Ascending aorta (tissue), 2 donors: Measurements from ENCODE around the gene SIGMAR1. TPM values are rescaled to one million over a fixed set of nuclear protein-coding genes. Genes with fewer than 3 reads are reported as not detected.

Experiments used
- DNase-seq, 2 donors: peaks; one replicate each; pipeline ENCODE4 v3.0.0-alpha.2; 2019; ENCODE audit warnings: low spot score in 2 of 2
- H3K27ac ChIP-seq, 2 donors: fragments of 200-600 bp; sonication (generic); one replicate each; pipeline ENCODE4 v1.5.1; 2016 to 2017; ENCODE audit warnings: mild to moderate bottlenecking in 1 of 2
- H3K27me3 ChIP-seq: fragments of 200-600 bp; sonication (generic); one replicate; pipeline ENCODE4 v1.5.1; 2017
- H3K36me3 ChIP-seq, 2 donors: fragments of 200-600 bp; sonication (generic); one replicate each; pipeline ENCODE4 v1.5.1; 2016
- H3K4me1 ChIP-seq, 2 donors: fragments of 200-600 bp; sonication (generic); one replicate each; pipeline ENCODE4 v1.5.1; 2016 to 2017; ENCODE audit warnings: mild to moderate bottlenecking in 1 of 2
- H3K4me3 ChIP-seq, 2 donors: fragments of 200-600 bp; sonication (generic); one replicate each; pipeline ENCODE4 v1.5.1; 2016 to 2017; ENCODE audit warnings: mild to moderate bottlenecking in 1 of 2
- H3K9me3 ChIP-seq, 2 donors: fragments of 200-600 bp; sonication (generic); one replicate each; pipeline ENCODE4 v1.5.1; 2016
- intact Hi-C: fragments of 100-400 bp; cut with DNase I; formaldehyde crosslinking; loops from one replicate; pipeline ENCODE4 v1.15.1; 2023
- total RNA-seq: library from RNA; depleted of rRNA; stranded (reverse); fragments of >200 nt; gene quantifications from one replicate; pipeline ENCODE4 v1.1.0, GENCODE V29; 2016
- TF ChIP-seq, protein P1 (sequence below), 3 experiments: fragments of 200-600 bp in 2 of 3; fragments of 450-650 bp in 1 of 3; sonication (generic) in 2 of 3; IDR thresholded peaks; one replicate each; pipeline ENCODE4 v1.5.1; 2016 to 2019; ENCODE audit warnings: antibody characterized with exemption in 3 of 3, mild to moderate bottlenecking in 1 of 3, moderate library complexity in 1 of 3

The SIGMAR1 gene
- total RNA-seq, 1 donor from 2014 or later: 61.3 TPM

DNA sequence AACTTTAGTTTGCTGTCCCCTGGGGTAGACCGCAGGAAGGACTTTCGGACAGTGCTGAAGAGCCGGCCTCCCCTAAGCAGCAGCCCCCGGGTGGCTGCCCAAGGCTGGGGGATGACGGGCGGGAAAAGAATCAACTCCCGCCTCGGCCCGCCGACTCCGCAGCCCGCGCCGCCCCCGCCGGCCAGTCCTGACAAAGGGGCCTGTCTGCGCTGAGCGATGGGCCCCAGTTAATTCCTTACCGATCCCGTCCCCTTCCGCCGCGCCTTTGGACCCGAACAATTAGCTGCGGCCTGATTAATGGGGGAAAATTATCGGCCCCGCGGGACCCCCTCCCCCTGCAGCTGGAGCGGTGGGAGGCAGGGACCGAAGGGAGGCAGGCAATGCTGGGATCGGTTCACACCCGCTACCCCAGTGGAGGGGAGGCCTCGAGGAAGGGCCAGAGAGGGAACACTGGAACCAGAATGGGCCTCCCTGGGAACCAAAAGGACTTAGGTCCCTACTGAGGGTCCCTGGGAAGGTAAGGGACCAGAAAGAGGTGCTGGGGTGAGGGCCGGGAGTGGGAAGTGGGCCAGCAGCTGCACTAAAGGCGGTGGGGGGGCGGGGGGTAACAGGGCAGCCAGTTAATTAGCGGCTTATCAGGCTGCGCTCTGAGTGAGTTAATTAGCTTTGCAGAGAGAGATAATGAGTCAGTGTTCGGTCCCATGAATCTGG is 13.0 kb downstream of the SIGMAR1 start:
- no peak overlapping the region for H3K4me3 ChIP-seq
- no peak overlapping the region for H3K27ac ChIP-seq
- peaks cover 9 to 16% of the 10 kb centered on the region in 2 donors for H3K4me1 ChIP-seq
- TF ChIP-seq, protein P1, sequence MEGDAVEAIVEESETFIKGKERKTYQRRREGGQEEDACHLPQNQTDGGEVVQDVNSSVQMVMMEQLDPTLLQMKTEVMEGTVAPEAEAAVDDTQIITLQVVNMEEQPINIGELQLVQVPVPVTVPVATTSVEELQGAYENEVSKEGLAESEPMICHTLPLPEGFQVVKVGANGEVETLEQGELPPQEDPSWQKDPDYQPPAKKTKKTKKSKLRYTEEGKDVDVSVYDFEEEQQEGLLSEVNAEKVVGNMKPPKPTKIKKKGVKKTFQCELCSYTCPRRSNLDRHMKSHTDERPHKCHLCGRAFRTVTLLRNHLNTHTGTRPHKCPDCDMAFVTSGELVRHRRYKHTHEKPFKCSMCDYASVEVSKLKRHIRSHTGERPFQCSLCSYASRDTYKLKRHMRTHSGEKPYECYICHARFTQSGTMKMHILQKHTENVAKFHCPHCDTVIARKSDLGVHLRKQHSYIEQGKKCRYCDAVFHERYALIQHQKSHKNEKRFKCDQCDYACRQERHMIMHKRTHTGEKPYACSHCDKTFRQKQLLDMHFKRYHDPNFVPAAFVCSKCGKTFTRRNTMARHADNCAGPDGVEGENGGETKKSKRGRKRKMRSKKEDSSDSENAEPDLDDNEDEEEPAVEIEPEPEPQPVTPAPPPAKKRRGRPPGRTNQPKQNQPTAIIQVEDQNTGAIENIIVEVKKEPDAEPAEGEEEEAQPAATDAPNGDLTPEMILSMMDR (IDR thresholded peaks at IDR 0.05): no peak
- peaks cover 12% of the 10 kb centered on the region for H3K27me3 ChIP-seq
- no peak for DNase-seq
- no peaks in the 10 kb centered on the region for H3K36me3 ChIP-seq
- no peaks in the 10 kb centered on the region for H3K9me3 ChIP-seq
- intact Hi-C loops: no loop called here

DNA sequence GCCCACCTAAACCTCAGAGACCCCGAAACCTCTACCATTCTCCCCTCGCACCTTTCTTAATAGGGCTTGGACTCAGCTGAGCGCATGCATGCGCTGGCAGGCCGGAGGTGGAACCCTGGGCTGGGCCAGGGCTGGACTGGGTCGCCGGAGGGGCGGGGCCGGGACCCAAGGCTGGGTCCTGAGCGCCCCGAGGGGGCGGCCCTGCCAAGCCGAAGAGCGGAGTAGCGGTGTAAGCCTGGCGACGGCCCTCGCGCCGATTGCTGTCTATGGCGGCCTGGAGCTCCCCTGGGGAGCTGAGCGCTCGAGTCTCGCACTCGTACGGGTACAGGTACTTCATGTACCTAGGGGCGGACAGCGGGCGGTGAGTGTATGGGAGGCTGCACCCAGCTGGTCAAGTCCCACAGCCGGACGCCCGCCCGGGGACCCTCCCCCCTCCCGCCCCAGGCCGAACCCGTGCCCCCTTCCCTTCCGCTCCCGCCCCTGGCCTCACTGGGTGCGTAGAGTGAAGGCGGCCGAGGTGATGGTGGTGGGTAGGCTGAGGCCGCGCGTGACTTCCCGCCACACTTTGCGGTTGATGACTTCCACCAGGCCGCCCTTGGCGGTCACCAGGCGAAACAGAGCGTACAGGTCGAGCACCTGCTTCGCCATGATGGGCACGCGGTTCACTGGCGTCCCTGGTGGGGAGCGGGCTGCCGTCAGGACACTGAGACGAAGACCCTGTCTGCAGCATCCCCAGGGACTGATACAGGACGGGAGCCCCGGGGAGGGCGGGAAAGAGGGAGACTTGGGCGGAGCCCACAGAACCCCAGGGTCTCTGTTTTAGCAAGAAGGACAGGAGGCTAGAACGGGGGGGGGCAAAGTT is 14.0 kb downstream of the SIGMAR1 start:
- DNase-seq: no peak
- intact Hi-C loops: no loop called here
- H3K4me1 ChIP-seq: peaks cover 3 to 18% of the 10 kb centered on the region in 2 donors
- H3K36me3 ChIP-seq: no peaks in the 10 kb centered on the region
- TF ChIP-seq, protein P1 (IDR thresholded peaks at IDR 0.05): no peak
- H3K27me3 ChIP-seq: peaks cover 11% of the 10 kb centered on the region
- no peak overlapping the region for H3K4me3 ChIP-seq
- H3K27ac ChIP-seq: no peak overlapping the region
- no peaks in the 10 kb centered on the region for H3K9me3 ChIP-seq

DNA sequence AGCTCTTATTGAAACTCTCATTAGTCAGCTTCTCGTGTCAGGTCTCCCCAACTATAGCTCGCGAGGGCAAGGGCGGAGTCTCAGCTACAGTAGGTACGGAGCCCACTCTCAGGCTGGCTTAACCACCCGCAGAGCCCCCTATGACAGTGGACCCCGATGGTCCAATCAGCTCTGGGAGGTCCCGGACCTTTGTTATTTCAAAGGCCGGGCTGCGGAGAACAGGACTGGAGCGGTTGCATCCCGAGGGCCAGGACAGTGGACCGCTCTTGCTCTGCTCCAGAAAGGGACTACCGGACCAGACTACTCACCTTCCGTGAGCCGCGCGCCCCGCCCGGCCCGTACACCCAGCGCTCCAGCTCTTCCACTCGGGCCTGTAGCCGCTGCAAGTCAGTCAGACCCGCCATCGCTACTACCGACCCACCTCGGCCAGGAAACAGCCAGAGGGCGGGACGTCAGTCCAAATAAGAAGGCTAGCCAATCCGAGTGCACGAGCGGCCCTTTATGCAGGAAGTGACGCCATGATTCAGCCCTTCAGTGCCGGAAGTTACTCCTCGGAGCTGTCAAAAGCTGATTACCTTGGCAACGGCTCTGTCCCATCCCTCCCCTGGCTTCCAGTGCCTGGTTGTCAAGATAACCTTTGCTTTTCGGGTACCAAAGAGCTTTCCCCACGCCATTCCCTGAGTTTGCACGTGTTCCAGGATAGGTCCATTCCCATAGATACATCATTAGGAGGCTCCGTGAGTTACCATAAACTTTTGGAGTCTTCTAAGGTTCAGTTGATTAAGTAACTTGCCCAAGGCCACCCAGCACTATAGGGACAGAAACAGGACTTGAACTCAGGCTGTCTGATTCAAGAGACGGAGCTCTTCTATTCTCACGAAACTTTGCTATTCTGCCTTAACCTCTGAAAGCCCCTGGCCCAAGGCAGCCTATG is 17.3 kb downstream of the SIGMAR1 start, which contains the start of gene DCTN3:
Gene DCTN3 (minus strand): TSS at position 435 of the 934 bp plus-strand sequence. CDS start 31 bp downstream, at position 404.
- peaks cover 11 to 31% of the 10 kb centered on the region in 2 donors for H3K36me3 ChIP-seq
- intact Hi-C loops: loop anchor here (1.0 to 2.0 kb wide), 3 partner anchors 8 to 44 kb away; partner anchors contain the start of genes GALT and RPP25L
- no peak within 1 kb of the TSS for H3K27ac ChIP-seq
- H3K4me1 ChIP-seq: peaks cover 0 to 13% of the 10 kb centered on the region in 2 donors
- DNase-seq: peak; percentile 75 to 98
- H3K4me3 ChIP-seq: peak within 1 kb of the TSS; percentile 73 to 76
- TF ChIP-seq, protein P1 (IDR thresholded peaks at IDR 0.05): peak in 1 of 3 experiments; percentile 3
- H3K27me3 ChIP-seq: no peaks in the 10 kb centered on the region
- H3K9me3 ChIP-seq: no peaks in the 10 kb centered on the region

DNA sequence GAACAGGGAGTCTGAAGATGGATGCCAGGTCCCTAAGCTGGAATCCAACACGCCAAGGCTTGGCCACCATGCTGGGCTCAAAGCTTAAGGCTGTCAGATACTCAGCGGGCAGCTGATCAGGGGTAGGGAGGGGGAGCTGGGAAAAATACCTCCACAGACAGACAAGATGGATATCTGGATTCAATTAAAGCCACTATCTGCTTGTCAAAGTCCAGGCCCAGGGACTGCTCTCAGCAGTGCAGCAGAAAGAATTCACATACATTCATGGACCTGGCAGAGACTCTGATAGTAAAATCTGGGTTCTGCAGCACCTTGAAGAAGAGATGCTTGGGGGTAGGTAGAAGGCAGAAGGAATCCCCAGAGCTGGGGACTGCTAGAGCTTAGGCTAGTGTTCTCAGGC is 22.5 kb downstream of the SIGMAR1 start:
- H3K36me3 ChIP-seq: peaks cover 20 to 51% of the 10 kb centered on the region in 2 donors
- no peak for DNase-seq

More for the DNA sequence above, 22.5 kb downstream of the SIGMAR1 start:
- TF ChIP-seq, protein P1 (IDR thresholded peaks at IDR 0.05): no peak
- H3K27me3 ChIP-seq: no peaks in the 10 kb centered on the region
- H3K4me1 ChIP-seq: peaks cover 3 to 22% of the 10 kb centered on the region in 2 donors
- no peaks in the 10 kb centered on the region for H3K9me3 ChIP-seq
- H3K27ac ChIP-seq: no peak overlapping the region
- no peak overlapping the region for H3K4me3 ChIP-seq
- intact Hi-C loops: no loop called here
